LNCAP (cell line): ENCODE data around the gene LMCD1.

ENCODE experiments used
- CTCF ChIP-seq: fragments of 450-650 bp; IDR thresholded peaks from 2 replicates; pipeline ENCODE4 v1.5.1; 2017; ENCODE audit warnings: mild to moderate bottlenecking

Gene LMCD1

GRCh38 chr3:8473029-8473428 lies 28.6 kb upstream of the LMCD1 start:
- TF ChIP-seq CTCF = no peak

GRCh38 chr3:8473990-8474389 lies 27.6 kb upstream of the LMCD1 start:
- no peak for TF ChIP-seq CTCF

GRCh38 chr3:8474991-8475390 lies 26.6 kb upstream of the LMCD1 start:
- TF ChIP-seq CTCF = no peak

- no peak for TF ChIP-seq CTCF
Observed at GRCh38 chr3:8480699-8481098, 20.9 kb upstream of the LMCD1 start.

- no peak for TF ChIP-seq CTCF
Observed at GRCh38 chr3:8481380-8481779, 20.2 kb upstream of the LMCD1 start.

- no peak for TF ChIP-seq CTCF
Observed at GRCh38 chr3:8482263-8482662, 19.4 kb upstream of the LMCD1 start.

- TF ChIP-seq CTCF = no peak
Observed at GRCh38 chr3:8482960-8483665, 18.5 kb upstream of the LMCD1 start.
